Effector CD8-positive, alpha-beta T cell (primary cell): ENCODE measurements around the gene SERPINE2.
A peak's percentile ranks its signal among the peaks of the same experiment; 100 is the strongest.

ENCODE experiments used
- DNase-seq: peaks from one replicate; lab custom pipeline; 2025; lab: John Stamatoyannopoulos, UW

SERPINE2 gene

DNA sequence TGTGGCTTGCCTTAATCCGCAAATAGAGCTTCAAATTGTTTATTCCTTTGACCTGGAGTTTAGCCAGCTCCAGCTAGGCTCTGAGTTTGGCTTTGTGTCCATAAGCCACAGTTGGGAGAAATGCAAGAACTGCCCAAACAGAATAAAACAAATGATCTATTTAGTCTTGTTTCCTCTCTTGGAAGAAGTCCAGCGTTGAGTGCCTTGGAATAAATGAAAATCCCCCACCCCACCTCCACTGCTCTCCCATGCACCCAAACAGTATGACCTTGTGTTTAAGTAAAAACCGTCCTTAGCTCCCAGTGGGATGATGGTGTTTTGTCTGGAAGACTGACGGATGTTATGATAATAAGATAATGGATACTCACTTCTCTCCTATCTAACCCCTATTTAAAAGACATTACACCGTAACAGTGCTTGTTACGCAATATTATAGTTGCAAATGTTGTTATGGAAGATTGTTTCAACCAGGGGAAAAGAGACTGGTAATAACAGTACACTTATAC lies 3.2 kb upstream of the SERPINE2 start:
- no peak for DNase-seq

DNA sequence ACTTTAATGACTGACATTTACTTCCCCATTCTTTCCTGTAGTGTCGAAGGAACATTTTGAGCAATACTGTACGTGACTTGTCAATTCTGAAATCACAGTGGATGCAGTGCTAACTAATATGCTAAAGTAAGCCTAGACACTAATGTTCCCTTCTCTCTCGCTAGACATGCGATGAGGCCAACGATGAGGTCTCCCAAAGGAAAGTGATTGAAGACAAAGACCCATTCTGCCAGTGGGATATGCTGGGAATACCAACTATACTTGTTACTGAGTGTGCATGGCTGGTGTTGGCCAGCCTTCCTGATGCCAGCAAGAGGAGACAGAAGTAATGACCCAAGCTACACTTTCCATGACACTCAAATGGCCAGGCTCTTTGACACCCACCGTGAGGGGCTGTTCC lies 2.5 kb upstream of the SERPINE2 start:
- DNase-seq: no peak

DNA sequence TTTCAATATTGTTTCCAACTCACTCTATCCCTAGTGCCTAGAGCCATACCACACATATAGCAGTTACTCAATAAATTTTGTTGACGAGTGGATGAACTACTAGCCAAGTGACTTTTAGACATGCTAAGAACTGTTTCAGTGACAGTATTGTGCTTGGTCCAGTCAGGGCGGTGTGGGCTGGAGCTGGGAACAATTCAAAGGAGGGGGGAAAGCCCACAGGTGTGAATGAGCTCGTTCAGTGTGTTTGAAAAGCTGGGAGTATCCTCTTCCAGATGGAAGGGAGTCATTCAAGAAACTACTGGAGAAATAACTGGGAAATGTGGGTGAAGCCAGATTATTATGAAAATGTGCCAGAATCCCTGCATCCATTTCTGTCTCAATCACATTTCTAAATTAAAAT lies 1.7 kb upstream of the SERPINE2 start:
- DNase-seq: no peak

DNA sequence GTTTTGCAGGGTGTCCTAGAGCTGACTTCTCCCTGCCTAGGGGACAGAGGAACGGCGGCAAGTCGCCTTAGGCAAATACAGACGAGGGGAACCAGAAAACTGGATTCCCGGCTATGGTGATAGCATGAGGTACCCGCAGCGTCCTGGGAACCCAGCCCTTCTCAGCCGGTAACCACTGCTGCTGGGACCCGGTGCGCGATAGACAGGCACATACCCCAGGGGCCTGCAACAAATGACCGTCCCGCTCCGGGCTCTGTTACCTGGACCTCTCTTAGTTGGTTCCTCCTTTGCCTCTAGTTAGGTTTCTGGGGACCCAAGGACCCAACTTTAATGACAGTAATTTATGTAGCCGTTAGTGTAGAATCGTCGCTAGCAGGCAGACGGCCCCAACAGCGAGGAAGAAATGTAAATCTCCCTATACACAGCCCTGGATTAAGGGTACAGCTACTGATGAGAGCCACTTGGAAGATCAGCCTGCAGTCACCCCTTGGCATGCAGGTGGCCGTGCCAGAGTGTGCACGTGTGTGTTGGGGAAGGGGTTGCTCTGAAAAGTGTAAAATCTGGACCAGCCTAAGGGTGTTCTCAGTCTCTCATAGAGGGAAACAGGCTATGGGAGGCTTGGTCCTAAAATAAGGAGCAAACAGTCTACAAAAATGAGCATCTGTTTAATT lies 819 bp upstream of the SERPINE2 start:
- no peak for DNase-seq

DNA sequence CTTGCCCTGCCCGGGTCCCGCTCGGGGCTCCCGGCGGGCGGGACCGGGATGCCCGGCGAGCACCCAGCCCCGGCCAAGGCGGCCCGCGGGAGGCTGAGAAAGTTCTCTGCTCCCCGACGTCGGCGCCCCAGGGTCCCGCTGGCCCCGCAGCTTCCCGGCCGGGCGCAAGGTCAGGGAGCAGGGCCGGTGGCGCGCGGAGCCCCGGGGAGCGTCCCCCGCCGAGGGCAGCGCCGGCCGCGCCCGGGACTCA lies 331 bp downstream of the SERPINE2 start:
- no peak for DNase-seq

DNA sequence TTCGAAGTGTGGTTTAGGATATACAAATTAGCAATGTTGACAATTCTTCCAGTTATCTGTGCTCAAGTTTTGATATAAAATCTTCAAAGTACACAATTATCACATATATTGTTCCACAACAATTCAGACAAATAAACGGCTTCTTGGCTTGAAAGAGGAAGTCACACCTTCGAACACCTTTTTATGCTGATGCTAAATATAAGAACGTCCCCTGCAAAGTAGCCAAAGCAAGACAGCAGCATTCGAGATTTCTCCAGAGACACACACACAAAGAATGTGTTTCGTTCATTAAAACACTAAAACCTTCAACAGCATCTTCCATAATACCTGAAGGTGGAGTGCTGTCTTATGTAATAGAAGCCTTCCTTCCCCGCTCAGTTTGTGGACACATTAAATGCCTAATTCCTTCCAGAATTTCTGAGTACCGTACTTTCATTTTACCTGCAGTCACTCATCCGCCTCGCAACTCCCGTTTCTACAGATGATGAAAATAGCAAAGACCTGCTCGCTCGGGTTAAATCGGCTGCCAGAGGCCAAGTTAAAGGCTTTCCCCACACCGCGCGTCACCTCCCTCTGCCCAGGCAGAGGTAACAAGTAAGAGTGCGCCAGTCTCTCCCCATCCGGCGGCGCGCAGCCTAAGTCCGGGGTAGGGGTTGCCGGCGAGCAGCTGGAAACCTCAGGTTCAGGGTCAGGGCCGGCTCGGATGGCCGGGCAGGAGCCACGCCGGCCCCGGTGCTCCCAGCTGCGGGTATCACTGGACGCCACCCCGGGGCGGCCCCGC lies 847 bp downstream of the SERPINE2 start:
- peak; percentile 5 for DNase-seq

DNA sequence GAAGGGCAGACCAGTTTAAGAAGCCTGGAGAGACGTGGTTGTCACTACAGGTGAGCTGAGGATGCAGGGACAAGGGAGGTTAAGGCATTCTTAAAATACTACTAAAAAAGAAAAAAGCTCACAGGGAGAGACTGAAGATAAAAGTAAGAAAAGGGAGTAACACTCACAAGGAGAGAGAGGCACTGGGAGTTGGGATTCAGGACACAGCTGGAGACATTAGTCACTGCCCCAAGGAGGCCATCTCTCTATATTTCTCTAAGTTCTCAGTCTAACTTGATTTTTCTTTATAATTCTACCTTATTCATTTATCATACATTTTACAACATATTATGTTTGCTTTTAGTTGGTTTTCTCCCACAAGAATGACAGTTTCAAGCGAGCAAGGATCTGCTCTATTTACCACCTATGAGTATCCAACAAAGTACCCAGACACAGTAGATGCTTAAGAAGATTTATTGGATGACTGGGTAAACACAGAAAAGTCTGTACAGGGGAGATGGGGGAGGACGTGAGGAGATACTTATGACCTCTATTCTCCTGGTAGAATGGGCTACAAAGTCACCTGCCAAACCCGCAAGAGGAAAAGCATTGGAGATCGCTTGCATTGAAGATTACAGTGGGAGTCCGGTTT lies 2.2 kb downstream of the SERPINE2 start:
- no peak for DNase-seq

DNA sequence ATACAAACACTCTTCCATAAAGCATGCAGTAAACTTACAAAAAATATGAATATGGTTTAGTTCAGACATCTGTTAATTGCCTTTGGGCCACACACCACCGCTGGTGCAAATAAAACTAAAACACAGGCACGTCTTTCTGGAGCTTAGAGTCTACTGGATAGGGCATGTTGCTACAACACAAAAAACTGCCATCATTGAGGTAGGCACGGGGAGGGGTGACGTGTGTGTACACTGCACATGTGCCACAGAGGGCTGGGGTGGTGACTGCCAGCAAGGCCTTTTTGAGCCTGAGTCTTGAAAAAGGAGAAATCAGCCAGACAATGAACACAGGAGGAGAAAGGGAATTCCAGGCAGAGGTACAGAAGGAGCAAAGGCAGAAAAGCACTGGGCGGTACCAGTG lies 5.1 kb downstream of the SERPINE2 start:
- DNase-seq: no peak

DNA sequence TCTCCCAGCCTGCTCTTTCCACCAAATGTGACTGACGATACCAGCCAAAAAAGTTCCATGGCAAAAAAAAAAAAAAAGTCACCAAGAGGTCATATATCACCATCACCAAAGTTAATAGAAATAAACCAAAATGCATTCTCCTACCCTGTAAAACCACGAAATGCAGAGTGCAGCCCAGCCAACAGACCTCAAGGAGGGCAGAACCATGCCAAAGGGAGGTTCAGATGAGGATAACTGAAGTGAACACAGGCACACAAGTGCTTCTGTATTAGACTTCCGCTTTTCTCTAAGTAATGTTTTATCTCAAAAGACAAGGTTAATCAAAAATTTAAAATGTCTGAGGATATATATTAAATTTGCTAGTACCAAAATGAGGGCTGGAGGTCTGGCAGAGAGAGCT lies 5.5 kb downstream of the SERPINE2 start:
- DNase-seq: no peak

DNA sequence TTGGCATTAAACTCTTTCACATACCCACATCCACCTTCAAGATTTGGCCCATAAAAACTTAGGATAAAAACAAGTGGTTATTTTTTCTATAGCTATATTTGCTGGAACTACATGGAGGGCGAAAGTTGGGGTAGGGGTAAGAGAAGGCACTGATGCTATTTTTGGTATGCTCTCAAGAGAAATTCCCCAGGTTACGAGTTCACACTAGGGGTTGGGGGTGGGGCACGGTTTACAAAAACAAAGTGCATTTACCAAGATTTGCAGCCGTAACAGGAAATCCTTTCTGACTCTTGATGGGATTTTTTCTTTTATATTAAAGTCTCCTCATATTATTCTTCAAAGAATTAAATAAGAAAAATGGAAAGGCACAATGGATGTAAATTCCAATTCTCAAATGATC lies 6.8 kb downstream of the SERPINE2 start:
- no peak for DNase-seq

DNA sequence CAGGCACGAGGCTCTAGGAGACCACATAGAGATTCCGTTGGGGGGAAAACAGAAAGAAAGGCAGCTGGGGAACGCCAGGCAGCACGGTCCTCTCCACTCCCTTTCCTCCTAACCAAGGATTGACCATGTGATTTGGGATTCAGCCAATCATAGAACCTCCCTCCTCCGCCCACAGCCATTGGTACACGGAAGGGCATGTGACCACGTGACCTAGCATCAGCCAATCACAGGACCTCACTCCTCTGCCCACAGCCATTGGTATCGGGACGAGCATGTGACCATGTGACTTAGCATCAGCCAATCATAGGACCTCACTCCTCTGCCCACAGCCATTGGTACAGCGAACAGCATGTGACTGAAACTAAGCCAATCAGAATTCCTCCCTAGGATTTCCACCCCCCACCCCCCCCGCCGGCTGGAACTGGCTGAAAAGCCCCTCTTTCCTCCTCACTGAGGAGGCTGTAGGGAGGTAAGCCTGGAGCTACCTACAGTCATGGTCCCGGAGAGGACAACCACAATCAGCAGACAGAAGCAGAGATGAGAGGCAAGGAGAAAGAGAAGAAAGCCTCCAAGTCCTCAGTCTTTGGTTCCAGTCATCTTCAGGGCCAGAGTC lies 7.6 kb downstream of the SERPINE2 start:
- no peak for DNase-seq

DNA sequence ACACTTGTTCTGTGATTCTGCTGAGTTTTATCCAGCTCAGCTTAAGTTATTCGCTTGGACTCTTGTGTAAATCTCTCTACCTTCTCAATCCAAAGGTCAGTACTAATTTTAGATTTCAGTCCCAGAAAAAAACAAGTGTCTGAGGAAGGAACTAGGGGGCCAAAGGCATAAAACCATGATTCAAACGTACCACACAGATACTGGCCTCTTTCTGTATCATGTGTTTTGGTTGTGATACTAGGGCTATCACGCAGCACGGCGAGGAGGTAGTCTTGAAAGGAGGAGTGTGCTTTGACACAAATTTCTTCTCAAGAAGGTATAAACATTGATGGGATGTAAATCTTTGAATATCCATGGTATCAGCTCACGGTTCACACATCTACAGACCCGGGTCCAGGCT lies 8.3 kb downstream of the SERPINE2 start:
- no peak for DNase-seq

DNA sequence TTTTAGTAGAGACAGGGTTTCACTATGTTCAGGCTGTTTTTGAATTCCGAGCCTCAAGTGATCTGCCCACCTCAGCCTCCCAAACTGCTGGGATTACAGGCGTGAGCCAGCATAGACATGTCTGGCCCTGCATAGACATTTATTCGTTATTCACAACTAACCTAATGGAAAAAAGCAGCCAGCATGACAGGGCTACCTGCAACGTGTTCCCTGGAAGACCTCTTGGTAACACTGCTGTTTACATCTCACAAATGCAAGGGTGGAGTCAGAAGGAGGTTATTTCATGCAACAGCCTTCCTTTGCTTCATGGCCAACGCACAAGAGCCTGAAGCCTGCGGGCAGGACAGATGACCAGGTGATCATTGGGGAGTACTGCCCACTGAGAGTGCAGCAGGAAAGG lies 9.2 kb downstream of the SERPINE2 start:
- no peak for DNase-seq

DNA sequence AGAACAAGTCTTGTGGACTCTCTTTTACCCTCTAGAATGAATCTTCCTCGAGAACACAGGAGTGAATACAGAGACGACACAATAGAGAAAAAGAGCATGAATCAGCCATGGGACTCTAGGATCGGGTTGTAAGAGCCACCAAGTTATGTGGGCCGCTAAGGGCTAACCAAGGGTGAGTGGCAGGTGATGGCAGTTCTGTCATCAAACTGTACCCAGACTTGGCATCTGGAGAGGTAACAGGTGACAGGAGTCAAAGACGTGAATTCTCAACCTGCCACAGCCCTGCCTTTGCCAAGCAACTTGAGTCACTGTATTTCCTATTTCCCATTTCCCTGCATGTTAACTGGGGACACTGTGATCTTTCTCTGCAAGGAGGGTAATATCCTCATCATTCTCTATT lies 11.2 kb downstream of the SERPINE2 start:
- DNase-seq: no peak

DNA sequence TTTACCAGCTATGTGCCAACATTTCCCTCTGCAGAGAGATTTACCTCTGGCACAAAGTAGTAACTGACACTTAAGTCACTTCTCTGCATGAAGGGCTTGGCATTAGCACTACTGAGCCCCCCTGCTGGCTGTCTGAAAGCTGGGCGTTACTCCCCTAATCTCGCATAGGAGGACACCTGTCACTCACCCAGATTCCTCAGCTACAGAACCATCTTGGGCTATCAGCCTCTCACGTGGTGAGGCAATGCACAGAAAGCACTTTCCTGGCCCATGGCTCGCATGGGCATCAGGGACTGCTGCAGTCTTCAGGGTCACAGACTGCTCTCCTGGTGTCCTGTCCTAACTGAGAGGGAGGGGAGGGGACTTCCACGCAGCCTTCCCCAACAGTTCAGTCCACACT lies 12.0 kb downstream of the SERPINE2 start:
- no peak for DNase-seq

DNA sequence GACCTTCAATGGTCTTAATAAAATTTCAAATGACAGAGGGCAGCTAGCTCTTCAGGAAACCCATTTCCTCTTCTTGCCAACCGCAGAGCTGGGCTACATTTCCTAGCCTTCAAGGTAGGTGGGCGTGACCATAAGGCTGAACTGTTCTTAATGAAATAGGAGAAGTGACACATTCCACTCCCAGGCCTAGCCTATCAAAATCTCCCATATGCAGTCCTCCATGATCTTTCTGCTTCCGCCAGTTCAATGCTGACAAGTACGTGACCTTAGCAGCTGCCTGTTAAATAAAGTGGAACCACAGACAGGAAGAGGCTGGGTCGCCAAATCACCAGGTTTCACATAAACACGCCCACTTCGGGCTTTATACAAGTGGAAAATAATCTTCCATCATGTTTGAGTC lies 13.2 kb downstream of the SERPINE2 start:
- peak; percentile 16 for DNase-seq

DNA sequence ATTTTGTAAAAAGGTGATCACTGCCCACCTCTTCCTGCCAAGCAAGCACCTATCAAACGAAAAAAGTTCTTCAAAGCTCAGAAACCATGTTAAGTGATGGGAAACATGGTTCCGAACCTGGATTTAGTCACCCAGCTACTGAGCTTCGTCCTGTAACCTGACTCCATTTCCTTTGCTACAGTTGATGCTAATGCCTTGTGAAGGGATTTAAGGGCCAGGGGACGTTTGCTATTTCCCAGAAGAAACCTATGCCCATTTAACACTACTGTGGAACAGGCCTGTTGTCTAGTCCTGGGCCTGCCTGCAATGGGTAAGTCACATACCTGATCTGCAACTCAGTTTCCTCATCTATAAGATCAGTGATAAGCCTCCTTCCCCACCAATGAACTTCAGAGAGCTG lies 14.8 kb downstream of the SERPINE2 start:
- no peak for DNase-seq

DNA sequence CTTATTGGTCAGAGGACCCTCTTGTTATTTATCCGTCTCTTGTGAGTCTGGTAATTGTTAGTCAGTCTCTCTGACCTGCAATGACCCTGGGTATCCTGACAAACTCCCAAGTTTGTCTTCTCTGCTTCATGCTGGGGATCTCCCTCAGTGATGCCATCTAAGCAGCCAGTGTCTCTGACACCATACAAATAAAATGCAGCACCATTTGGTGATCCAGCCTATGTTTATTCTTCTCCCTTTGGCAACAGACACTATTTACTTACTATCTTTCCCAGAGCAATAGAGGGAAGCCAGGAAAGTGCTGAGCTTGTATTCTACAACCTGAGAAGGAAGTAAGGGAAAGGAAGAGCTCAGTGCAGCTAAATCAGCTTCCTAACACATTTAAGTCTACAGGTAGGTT lies 15.9 kb downstream of the SERPINE2 start:
- DNase-seq: no peak

DNA sequence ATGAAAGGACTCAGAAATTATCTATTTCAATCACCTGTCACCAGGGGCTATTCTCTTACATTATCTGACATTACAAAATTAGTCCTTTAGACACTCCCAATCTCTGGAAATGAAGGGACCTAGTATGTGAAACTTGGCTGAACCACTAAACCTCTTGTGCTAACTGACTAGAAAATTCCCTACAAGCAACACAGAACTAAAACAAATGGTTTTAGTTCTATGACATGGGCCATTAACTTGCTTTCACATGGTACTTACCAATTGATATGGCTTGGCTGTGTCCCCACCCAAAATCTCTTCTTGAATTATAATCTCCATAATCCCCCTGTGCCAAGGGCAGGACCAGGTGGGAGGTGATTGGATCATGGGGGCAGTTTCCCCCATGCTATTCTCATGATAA lies 16.6 kb downstream of the SERPINE2 start:
- DNase-seq: no peak

DNA sequence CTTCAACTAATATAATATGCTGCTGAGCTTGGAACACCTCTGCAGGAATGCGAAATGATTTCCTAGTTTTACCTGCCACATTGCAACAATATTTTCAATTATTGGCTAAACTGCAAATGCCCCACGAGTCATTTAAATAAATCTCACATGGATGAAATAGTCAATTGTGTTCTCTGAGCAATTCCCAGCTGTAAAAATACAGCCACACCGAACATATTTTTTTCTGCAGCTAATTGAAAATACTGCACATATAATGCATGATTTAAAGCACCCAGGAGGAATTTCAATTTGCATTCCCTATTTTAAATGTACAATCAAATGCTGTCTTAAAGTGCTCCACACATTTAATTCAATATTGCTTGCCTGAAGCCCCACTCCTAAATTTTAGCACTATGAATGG lies 18.6 kb downstream of the SERPINE2 start:
- DNase-seq: no peak

DNA sequence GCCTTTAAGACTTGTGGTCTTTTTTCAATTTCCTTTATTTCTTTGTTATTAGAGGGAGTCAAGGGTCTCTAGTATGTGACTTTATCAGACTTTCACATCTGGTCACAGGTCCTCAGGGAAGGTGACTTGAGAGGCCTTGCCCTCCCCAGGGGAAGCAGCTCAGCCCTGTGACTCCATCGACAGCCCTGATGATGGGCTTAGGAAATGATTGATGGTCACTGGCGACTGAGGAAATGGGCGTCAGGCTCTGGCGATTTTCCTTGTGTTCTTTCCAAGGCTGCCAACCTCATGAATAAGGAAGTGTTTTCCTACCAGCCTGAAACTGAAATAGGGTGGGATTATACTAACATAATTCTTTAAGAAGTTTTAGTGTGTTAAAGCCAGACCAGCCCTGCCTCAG lies 21.1 kb downstream of the SERPINE2 start:
- no peak for DNase-seq

DNA sequence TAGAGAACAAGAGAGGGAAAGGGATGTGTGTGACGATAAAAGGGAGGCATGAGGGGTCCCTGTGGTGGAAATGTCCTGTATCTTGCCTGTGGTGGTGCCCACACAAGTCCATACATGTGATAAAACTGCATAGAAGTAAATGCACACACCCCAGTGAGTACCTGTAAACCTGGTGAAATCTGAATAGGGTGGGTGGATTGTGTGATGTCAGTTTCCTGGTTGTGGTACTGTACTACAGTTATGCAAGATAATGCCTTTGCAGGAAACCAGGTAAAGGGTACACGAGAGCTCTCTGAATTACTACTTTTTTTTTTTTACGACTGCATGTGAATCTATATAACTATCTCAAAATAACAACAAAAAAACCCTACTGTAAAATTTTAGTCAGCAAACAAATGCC lies 22.1 kb downstream of the SERPINE2 start:
- no peak for DNase-seq

DNA sequence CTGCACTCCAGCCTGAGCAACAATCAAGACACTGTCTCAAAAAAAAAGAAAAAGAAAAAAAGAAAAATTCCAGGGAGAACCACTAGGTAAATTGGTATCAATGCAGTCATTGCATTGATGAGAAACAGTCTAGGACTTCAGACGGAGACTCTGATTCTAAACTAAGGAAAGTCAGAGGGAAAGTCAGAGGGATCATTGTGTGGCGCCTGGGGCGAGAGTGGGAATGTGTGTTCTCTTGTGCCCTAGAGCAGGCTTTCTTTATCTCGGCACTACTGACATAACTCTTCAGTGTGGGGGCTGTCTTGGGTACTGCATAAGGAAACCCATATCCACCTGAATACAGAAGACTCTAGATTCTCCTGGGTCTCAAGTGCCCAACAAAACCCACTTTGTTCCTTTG lies 24.8 kb downstream of the SERPINE2 start:
- DNase-seq: no peak
